Measurements from ENCODE around the gene COA8.

GRCh38 chr14:103563844-103564505, 1.2 kb downstream of the COA8 start:
- TF ChIP-seq CTCF (IDR thresholded peaks at IDR 0.05) (no peak), POLR2A (IDR thresholded peaks at IDR 0.05; ENCODE audit: low read depth) (no peak), POLR2AphosphoS5 (IDR thresholded peaks at IDR 0.05) (no peak)
